Nucleus accumbens (tissue), 56 donors: ENCODE measurements around the gene GFER.
"Not testable (repeated sequence)": the region's sequence is repeated elsewhere in the genome, so short reads cannot be mapped to it uniquely, and the experiment has no call there.

Source experiments
- DNase-seq, 56 donors: peaks; one replicate each; lab custom pipeline; 2025; lab: John Stamatoyannopoulos, UW

The GFER gene

DNA sequence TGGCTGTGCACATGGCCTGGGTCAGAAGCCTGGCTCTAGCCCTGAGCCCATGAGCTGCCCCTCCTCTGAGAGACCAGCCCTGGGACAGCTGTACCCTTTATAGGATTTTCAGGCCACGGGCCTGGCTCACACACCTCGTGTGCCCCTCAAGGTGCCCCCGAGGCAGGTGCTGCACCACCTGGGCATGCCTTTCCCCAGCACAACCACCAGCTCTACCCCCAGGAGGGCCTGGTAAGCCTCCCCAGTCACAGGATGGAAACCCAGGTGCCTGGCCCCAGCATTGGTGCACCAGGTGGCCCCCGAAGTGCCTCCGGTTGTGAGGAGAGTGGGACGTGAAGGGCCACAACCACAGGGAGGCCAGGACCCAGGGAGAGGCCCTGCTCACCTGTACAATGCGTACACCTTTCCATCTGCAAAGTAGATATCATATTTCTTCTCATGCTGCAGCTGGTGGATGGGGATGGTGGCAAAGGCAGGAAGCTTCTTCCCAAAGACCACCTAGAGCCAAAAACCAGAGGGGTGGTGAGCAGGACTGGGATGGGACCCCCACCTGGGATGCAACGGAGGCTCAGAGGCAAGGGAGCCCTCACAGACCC, 19.3 kb downstream of the GFER start:
- no peak for DNase-seq

DNA sequence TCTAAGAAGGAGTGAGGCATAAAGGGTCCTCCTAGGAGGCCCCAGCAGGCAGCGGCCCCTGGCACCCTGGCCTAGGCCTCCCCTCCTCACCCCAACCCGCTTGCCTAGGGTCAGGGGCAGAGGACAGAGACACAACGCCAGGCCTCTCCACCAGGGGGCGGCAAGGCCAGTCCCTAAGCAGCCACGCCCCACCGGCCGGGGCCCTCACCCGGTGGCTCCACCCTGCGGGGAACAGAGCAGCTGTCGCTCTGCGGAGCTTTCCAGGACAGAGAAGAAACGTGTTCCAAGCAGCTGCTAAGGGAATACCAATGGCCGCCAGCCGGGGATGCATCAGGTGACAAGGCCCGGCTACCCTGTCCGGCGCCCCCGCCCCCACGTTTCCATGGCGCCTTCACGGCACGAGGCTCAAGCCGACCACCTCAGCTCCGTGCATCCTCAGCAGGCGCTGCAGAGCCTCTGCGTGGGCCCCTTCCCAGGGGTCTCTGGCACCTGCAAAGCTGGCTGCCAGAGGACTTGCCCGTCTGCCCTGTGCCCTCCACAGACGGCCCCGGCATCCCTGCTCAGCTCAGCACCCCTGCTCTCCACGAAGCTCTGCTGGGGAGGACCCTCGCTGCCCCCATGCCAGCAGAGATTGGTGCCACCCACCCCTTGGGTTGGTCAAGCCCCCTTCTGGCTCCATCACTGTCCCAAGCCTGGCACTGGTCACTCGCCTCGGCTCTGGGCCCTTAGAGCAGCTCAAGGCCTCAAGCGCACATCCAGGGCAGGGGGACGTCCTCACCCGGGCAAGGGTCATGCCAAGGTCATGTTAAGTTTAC, 20.0 kb downstream of the GFER start:
- peak in 44 of 56 donors; percentile 12 to 83 (median 38) for DNase-seq

DNA sequence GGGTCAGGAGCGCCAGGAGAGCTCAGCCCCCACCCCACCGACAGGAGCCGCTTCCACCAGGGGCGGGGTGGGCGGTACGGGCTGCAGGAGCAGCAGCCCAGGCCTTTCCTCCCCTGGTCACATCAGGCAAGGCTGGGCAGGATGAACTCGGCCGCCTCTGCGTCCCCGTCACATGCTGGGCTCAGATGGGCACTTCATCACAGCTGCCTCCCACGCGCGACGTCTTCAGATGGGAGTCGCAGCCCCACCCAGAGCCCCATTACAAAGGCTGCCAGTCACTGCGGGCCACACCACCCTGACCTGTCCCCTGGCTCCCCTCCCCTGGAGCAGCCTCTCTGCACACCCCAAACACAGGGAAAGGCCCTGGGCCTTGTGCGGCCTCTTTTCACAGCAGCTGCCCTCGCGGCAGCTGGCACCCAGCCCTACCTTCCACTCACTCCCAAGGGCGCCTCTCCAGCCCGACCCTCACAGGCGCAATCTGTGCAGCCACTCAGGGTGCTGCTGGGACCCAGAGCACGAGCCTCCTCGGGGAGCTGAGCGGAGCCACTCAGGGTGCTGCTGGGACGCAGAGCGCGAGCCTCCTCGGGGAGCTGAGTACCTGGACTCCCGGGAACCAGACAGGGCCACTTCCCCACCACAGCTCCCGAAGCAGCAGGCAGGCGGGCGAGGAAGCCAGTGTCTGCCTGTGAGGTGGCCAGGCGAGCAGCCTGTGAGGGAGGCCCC, 21.0 kb downstream of the GFER start:
- no peak for DNase-seq

DNA sequence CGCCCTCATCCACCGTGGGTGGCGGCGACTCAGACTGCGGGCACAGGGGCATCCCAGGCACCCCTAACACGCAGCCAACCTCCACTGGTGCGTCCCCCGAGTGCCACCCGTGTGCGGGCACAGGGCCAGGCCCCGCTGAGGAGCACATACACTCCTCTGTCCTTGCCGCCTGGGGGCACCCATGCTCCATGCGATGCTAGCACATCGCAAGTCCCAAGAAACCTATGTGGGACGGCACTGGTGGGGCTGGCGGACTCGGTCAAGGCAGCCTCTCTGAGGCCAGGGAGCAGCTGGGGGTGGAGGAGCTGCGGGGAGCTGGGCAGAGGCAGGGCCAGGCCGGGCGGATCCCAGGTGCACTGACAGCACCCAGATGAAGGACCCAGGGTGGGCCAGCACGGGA, 21.7 kb downstream of the GFER start:
- peak in 1 of 56 donors; percentile 38 for DNase-seq

DNA sequence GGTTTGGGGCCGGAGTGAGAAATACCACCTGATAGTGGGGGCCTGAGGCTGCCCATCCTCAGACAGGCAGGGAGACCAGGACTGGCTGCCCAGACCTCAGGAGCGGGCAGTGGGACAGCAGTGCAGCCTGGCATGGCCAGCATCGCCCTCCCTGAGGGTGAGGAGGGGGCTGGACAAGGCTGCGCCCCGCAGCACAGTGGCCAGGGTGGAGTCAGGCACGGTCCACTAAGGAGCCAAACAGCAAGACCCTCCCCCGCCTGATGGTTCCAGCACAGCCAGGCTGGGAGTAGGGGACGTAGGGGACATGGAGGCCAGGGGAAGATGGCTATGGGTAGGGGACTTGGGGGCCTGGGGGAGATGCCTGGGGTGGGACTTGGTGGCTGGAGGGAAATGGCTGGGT, 22.3 kb downstream of the GFER start:
- no peak for DNase-seq

- no peak for DNase-seq
Observed at GRCh38 chr16:2007081-2007836, 23.3 kb downstream of the GFER start.

- no peak for DNase-seq
Observed at GRCh38 chr16:2008009-2008526, 24.1 kb downstream of the GFER start.

- DNase-seq = no peak
Observed at GRCh38 chr16:2008631-2009163, 24.7 kb downstream of the GFER start.

DNA sequence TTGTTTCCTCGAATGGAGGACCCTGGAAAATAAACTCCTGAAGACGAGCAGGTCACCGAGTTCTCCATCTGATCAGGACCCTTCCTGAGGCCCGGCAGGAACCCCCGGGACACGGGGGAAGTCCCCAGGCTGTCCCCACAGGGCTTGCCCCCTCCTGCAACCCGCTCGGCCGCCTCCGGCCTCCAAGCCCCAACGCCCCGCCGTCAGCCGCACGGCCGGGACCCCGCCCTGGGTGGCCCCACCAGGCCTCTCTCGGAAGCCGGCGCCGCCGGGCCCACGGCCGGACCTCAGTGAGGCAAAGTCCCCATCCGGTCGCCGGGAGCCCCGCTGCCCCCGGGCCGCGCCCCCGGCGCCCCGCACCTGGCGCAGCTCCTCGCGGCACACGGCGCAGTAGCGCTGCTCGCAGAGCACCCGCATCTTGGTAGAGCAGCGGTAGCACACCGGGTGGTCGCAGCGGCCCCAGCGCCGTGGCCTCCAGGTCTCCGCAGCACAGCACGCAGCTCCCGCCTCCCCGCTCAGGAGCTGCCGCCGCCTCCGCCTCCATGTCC, 25.2 kb downstream of the GFER start:
- DNase-seq = peak in 1 of 56 donors; percentile 28

GRCh38 chr16:2009791-2010510, 26.0 kb downstream of the GFER start, which contains the start of gene ZNF598:
Gene ZNF598 (minus strand): TSS chr16:2009821.
- peak in 54 of 56 donors; percentile 19 to 86 (median 68) for DNase-seq

- DNase-seq = not testable (repeated sequence)
Observed at GRCh38 chr16:2011726-2012125, 27.7 kb downstream of the GFER start.

DNA sequence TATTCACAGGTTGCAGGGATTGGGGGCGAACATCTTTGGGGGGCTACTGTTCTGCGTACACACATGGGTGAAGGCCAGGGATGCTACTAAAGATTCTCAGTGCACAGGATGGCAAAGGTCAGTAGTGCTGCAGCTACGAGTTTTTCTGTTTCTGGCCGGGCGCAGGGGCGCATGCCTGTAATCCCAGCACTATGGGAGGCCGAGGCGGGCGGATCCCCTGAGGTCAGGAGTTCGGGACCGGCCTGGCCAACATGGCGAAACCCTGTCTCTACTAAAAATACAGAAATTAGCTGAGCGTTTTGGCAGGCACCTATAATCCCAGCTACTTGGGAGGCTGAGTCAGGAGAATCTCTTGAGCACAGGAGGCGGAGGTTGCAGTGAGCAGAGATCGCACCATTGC, 29.5 kb downstream of the GFER start:
- DNase-seq = no peak

GRCh38 chr16:2015117-2015946, 31.3 kb downstream of the GFER start:
- no peak for DNase-seq

DNA sequence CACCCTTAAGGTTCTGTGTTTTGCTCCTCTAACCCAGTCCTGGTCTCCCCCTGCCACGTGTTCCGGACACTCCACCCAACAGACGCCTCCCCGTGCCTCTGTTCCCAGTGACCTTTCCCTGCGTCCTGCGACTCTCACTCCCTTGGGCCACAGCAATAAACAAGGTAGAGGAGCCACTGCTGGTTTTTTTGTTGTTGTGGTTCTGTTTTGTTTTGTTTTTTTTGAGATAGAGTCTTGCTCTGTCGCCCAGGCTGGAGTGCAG, 31.9 kb downstream of the GFER start:
- no peak for DNase-seq

- no peak for DNase-seq
Observed at GRCh38 chr16:2016407-2016922, 32.5 kb downstream of the GFER start.

- DNase-seq = no peak
Observed at GRCh38 chr16:2019518-2019920, 35.5 kb downstream of the GFER start, which contains the start of gene NPW. Gene NPW (plus strand): TSS chr16:2019785.

GRCh38 chr16:2019921-2020831, 36.2 kb downstream of the GFER start:
- no peak for DNase-seq
